HG03139 (cell line): Measurements from ENCODE around the gene KLHL14.

Source experiments
- ATAC-seq: cut with Tn5 transposase; IDR thresholded peaks from one replicate; pipeline ENCODE4 v1.9.1; 2021; ENCODE audit not compliant: unreplicated experiment

KLHL14 gene

DNA sequence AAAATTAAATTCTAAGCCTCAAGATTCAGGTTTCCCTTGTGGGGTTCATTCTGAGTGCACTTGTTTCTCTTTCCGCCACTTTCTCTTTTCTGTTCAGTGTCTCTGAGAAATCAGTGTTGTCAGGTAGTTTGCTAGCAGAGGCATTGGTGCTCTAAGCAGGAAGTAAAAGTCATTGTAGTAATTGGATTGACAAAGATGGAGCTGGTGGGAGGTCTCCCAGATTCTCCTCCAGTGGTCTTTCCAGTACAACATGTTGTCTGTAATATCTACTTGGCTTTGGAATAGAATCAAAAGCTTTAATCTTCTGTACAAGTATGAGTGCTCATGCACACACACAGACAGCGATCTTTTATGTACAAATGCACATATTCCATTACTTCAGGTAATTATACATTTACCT is 135.6 kb downstream of the KLHL14 start:
- ATAC-seq: no peak

DNA sequence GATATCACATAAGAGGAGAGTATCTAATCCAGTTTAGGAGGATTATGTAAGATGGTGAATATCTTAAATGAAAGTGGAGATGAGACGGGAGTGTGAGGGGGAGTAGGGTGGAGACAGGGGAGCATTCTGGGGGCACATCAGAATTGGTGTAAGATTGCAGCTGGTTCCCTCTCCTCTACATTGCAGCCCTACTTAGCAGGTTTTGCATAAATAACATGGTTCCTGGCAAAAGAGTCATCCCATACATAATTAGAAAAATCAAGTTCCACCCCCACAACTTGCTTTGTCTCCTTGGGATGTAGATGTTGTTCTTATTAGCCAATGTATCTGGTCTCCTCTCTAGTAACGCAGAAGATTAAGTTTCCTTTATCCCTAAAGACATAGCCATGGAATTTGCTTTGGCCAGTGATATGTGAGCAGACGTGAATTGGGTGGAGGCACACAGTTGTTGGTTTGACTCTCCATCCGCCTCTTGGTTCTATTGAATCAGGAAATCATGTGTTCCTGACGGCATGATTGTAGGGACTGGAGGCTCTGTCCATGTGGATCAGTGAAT is 137.9 kb downstream of the KLHL14 start:
- ATAC-seq: no peak

DNA sequence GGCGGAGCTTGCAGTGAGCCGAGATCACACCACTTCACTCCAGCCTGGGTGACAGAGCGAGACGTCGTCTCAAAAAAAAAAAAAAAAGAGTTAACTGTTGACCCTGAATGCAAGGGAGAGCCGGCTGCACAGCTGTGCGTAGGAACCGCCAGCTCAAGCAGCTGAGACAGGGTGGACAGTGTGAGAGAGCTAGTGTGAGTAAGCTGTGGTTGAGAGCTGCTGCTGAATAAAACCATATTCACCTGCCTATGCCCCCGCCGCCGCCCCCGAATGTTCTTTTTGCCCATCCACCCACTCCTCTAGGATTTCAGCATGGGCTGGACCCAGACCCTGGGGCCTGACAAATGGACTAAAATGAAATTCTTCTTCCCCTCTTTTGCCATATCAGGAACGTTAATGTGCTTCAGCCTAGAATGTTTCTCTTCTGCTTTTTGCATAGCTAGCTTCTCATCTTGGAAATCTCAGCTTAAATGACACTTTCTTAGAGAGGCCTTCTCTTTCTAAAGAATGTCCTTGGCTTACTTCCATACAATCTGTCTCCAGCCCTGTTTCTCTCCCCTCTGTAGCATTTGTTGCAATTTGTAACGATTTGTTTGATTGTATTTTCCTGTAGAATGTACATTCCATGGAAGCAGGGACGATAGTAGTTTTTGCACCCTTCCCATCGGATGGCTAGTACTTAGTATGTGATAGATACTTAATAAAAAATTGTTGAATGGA is 142.7 kb downstream of the KLHL14 start:
- no peak for ATAC-seq

GRCh38 chr18:32629292-32629691 is 143.5 kb downstream of the KLHL14 start:
- ATAC-seq: no peak

GRCh38 chr18:32624182-32624723 is 148.6 kb downstream of the KLHL14 start:
- ATAC-seq: no peak

- no peak for ATAC-seq
These were observed 149.3 kb downstream of the KLHL14 start for GRCh38 chr18:32623563-32623962.
